Activated CD8-positive, alpha-beta memory T cell treated with anti-CD3 and anti-CD28 coated beads for 4 hours (primary cell): Measurements from ENCODE around the gene TPBGL.

Experiments used
- DNase-seq, 2 donors: peaks; one replicate each; pipeline ENCODE4 v3.0.0-alpha.2; 2020; ENCODE audit warnings: low read depth in 2 of 2

TPBGL gene

DNA sequence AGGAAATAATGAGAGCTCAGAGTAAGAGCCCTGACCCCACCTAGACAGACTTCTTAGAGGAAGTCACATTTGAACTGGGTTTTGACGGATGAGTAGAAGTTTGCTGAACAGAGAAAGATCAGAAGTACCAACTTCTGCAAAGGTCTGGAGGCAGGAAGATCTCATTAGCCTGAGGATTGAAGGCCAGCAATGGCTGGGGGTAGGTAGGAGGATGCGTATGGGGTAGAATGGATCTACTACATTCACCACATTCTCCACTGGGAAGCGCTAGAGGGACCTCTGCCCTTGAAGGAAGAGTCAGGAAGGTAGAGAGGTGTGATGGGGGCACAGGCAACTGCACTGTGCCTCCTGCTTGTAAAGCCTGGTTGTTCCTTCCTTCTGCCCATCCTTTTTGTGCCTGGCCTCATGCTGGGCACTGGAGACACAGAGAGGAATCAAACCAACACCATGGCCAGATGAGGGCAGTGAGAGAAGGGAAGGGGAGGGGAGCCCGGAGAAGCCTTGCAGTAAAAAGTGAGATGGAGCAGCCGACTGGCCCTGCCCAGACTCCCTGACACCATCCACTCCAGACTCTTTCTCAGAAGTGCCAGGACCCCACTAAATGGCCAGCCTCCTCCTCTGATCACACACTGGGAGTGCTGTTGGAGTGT lies 4.9 kb downstream of the TPBGL start:
- no peak for DNase-seq

DNA sequence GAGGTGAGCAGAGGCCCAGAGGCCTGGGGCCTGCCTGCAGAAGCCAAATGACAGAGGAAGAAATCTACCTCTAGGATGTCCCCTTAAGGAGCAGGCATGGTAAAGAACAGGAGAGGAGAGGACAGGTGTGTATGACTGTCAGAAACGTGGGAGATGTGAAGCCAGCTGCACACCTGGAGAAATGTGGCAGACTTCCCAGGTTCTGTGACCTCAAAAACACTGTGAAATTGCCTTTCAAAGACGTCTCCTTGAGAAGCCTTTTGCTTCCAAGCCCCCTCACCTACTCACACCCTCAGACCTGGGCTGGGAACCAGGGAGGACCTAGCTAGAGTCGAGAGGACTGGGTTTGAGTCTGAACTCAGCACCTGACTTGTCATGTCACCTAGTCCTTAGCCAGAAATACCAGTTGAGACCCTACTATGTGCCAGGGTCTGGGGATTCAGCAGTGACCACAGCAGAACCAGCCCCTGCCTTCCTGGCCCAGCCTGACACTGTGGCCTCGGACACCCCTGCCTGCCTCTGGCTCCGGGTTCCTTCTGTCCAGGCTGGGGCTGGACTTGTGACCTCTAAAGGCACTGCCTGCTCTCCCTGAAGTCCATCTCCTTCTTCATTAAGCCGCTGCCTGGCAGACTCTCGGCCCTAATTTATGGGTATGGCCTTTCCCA lies 5.6 kb downstream of the TPBGL start:
- DNase-seq, result no peak

- DNase-seq, result no peak
Measured at GRCh38 chr11:75246671-75247350, 6.2 kb downstream of the TPBGL start.

GRCh38 chr11:75248924-75249256 lies 8.3 kb downstream of the TPBGL start:
- DNase-seq, result no peak

- DNase-seq, result no peak
Measured at GRCh38 chr11:75249704-75250103, 9.1 kb downstream of the TPBGL start.

GRCh38 chr11:75254326-75254725 lies 13.8 kb downstream of the TPBGL start:
- no peak for DNase-seq

DNA sequence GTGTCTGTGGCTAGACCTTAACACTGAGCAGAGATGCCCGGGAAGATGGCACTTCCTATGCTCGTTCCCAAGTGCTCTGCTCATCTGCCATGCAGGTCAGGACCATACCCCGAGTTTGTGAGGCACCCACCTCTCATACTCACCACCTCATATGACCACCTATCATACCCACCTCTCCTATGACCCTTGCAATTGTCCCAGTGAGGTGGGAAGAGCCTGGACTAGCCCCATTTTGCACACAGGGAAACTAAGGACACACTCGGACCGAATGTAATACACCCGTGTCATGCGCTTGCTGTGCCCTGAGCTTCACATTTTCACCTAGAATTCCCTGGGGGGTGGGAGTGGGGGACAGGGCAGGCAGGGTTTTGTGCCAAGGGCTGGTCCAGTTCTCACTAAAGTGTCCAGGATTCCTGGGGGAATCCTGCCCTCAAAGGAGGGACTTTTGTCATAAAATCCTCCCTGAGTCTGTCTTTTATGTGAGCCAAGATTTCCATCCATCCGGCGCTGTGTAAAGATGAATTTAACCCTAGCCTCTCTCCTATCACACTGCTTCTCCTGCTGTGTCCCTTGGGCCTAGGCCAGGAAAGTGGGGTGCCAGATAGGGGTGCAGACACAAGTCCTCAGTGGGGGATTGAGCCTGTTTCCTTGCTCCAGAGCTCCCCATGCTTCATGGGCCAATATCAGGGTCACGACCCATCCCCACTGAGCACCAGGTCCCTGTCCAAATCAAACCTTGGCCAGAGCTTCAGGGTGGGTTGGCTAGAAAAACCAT lies 20.0 kb downstream of the TPBGL start:
- DNase-seq, result no peak

DNA sequence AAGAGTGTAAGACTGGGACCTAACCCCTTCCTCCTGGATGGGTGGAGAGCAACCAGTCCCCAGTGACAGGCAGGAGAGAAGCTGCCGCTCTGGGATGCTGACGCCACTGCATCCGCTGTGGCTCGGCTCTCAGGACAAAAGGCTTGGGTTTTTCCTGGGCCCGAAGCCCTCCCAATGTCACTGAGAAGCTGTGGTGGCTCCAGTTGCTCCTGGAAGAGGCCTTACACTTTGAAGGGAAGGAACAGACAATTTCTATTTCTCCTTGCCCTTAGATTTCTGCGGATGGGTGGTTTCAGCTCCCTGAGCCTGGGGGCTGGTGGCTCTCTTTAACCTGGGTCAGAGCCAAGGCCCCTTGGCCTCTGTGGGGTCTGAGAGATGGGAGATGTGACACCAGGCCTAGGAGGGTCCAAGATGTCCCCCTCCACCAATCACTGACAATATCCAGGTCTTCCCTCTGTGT lies 21.4 kb downstream of the TPBGL start:
- no peak for DNase-seq

GRCh38 chr11:75262436-75262835 lies 21.9 kb downstream of the TPBGL start:
- DNase-seq, result no peak

DNA sequence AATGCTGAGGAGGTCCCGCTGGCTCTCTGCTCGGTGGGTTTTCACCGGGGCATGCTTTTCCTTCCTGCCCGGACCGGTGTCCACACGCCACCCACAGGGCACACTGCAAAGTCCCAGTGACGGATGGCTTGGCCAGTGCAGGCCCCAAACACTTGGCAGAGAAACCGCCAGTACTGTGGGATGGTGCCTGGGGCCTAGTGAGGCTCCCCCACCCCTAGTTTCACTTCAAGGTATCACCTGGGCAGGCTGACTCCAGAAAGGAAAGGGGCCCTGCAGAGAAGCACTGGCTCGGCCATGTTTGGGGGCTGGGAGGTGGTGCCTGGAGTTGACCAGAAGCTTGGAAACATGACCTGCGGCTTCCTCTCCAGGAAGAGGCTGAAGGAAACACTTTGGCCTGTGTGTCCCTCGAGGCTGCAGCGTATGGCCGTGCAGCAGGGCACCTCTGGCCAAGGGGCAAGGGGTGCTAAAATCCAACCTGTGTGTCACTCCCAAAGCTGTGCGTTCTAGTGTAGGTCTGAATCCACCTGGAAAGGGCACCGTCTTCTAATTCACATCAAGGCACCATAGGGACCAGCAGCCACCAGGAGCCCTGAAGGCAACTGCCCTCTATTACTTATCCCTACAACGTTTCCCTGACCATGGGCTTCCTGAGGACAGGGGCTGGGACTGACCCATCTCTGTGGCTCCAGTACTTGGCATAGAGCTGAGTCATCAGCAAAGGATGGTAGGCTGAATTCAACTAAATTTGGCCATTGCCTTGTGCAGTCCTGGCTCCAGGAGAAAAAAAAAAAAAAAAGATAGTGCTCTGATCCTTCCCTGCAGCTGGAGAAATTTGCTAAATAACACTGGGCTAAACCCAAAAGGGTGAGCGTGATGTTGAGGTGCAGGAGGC lies 22.6 kb downstream of the TPBGL start:
- no peak for DNase-seq

- no peak for DNase-seq
Measured at GRCh38 chr11:75263944-75264349, 23.4 kb downstream of the TPBGL start.

DNA sequence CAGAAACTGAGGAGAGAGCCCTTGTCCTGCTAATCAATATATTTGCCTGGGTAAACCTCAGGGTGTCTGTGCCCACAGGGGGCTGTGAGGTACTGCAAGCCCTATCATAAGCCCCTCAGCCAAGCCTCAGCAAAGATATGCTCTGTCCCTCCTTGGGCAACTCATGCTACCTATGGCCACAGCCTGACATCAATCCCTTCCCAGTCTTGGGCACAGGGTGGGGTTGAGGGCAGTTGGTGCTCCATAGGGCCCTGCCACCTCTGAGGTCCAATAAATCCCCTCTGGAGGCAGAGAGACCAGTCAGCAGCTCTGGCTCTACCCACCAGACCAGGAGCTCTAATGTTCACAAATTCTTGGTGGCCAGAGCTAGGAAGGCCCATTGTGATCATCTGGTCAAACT lies 23.8 kb downstream of the TPBGL start:
- DNase-seq, result no peak

GRCh38 chr11:75264971-75265370 lies 24.4 kb downstream of the TPBGL start:
- DNase-seq, result no peak

- no peak for DNase-seq
Measured at GRCh38 chr11:75265851-75266531, 25.4 kb downstream of the TPBGL start.

DNA sequence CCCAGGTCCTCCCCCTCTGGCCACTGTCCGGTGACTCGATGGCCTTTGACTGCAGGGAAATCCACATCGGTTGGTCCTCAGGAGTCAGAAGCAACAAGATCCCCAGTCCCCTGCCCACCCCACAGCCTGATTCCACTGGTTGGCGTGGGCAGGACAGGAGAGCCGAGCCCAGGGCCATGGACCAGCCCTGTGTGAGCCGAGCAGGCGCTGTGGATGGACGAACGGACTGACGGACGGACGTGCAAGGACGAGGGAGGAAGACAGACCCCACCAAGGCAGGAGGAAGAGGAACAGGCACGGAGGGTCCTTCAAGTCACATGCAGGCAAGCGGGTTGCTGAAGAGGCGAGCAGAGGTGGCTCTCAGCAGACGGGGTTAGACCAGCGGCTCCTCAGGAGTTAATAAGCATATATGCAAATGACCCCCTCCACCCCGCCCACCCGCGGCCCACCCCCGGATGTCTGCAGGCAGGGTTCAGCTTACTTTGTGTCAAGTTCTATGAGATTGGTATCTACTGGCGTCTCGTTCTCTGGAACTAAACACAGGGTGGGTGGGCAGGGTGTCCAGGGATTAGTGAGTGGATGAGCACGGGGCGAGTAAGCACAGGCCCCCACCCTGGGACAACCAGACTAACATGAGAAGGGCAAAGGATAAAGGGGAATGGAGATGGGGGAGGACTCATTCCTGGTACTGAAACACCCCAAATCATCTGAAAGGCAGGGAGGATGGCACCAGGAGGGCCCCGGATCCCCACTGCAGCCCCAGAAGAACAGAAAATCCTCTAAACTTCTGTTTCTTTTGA lies 26.8 kb downstream of the TPBGL start:
- DNase-seq, result no peak

DNA sequence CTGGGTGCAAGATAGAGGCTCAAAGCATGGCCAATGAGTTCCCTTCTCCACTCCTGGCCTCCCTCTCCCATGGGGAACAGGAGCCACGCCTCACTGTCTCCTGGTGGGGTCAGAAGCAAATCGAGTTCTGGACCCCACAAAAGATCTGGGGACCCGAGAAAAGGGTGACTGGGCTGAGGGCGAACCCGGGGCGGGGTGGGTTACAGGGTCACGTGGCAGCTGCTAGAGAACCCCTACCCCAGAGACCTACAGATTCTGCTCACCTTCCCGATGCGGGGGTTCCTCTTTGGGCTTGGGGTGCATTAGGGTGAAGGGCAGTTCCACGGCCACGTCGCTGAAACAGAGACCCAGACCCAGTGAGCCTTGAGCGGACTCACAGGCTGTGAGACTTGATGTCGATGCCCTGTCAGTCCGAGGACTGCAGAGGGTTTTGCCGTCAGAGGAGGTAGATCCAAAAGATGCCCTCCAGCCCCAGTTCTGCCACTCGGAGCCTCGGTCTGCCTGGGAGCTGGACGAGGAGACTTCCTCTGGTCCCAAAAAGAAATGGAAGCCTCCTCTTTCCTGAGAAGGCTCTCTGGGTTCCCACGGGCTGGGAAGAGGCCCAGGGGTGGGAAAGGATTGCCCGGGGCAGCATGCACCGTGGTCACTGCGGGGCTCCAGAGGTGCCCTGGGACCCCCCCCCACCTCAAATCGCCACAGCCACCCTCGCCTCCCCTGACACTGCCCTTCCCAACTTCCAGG lies 28.2 kb downstream of the TPBGL start:
- DNase-seq, result no peak

- no peak for DNase-seq
Measured at GRCh38 chr11:75269367-75269660, 28.7 kb downstream of the TPBGL start.

GRCh38 chr11:75269896-75270295 lies 29.3 kb downstream of the TPBGL start:
- DNase-seq, result no peak

- no peak for DNase-seq
Measured at GRCh38 chr11:75270896-75271418, 30.4 kb downstream of the TPBGL start.
